IPS DF 4.7 (cell line): Measurements from ENCODE around the gene DDX43.
"Not testable (repeated sequence)": the region's sequence is repeated elsewhere in the genome, so short reads cannot be mapped to it uniquely, and the experiment has no call there.

Source experiments
- DNase-seq: peaks from one replicate; pipeline ENCODE4 v3.0.0-alpha.2; 2013; ENCODE audit warnings: low spot score; ENCODE audit errors: extremely low read depth

Gene DDX43

GRCh38 chr6:73388800-73389512, 5.7 kb upstream of the DDX43 start:
- DNase-seq = peak; percentile 60

- DNase-seq = no peak
Measured at GRCh38 chr6:73389854-73390253, 4.8 kb upstream of the DDX43 start.

GRCh38 chr6:73391675-73392074, 3.0 kb upstream of the DDX43 start:
- DNase-seq = no peak

DNA sequence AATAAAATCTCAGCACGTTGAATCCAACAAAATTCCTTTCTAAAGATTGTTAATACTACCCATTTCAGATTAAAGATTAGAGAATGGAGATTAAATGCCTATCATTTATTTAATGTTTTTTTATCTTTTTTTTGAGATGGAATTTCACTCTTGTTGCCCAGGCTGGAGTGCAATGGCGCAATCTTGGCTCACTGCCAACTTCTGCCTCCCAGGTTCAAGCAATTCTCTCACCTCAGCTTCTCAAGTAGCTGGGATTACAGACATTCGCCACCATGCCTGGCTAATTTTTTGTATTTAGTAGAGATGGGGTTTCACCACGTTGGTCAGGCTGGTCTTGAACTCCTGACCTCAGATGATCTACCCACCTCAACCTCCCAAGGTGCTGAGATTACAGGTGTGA, 2.4 kb upstream of the DDX43 start:
- DNase-seq = not testable (repeated sequence)

DNA sequence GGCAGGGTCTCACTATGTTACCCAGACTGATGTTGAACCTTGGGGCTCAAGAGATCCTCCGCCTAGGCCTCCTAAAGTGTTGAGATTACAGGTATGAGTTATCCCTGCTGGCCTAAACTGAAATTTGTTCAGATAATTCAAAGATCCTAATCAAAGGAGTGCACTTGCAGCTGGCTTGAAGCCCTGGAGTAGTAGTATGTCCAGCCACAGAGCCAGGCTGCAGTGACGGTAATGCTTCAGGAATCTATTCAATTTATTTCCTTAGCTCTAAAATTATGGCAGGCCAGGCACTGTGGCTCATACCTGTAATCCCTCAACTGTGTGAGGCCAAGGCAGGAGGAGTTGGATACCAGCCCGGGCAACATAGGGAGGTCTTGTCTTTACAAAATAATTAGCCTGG, 1.4 kb upstream of the DDX43 start:
- no peak for DNase-seq

DNA sequence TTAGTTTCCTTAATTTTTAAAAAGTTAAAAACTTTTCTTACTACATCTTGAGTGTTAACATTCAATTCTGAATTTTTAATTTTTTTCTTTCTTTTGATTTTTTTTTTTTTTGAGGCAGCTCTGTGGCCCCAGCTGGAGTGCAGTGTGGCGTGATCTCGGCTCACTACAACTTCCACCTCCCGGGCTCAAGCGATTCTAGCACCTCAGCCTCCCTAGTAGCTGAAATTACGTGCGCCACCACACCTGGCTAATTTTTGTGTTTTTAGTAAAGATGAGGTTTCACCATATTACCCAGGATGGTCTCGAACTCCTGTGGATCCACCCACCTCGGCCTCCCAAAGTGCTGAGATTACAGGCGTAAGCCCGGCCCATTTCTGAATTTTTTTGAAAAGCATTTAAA, 1.2 kb downstream of the DDX43 start:
- DNase-seq = no peak

DNA sequence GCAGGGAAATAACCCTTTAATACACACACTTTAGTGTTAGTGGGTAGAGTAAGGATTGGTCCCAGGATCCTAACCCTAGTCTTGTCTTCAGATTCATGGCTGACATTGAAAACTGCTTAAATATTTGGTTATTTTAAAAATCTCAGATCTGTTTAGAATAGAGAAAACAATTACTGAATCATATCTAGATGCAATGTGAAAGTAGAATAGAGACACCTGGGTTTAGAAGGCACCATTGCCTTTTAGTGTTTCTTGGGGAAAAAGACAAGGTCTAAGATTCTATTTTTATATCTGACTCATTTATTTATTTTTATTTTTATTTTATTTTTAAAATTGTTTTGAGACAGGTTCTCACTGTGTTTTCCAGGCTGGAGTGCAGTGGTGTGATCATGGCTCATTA, 6.0 kb downstream of the DDX43 start:
- DNase-seq = no peak

- DNase-seq = no peak
Measured at GRCh38 chr6:73409395-73409794, 14.8 kb downstream of the DDX43 start.

GRCh38 chr6:73413102-73413501, 18.5 kb downstream of the DDX43 start:
- no peak for DNase-seq

DNA sequence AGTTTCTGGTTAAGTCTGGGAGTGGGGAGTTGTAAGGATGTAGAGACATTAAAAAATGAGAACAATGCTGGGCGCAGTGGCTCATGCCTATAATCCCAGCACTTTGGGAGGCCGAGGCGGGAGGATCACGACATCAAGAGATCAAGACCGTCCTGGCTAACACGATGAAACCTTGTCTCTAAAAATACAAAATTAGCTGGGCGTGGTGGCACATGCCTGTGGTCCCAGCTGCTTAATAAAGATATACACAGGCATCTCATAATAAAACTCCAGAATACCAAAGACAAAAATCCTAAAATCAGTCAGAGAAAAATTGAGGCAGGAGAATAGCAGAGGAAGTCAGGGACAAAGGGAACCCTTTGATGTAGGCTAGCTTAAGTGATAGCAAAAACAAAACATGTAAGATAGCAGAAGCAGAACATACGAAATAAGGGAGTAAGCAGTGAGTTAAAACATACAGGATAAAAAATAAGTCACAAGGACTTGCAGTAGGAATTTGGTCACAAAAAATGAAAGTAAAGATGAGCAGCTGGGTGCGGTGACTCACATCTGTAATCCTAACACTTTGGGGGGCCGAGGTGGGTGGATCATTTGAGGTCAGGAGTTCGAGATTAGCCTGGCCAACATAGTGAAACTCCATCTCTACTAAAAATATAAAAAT, 23.6 kb downstream of the DDX43 start:
- DNase-seq = no peak

- no peak for DNase-seq
Measured at GRCh38 chr6:73421534-73421933, 26.9 kb downstream of the DDX43 start.

GRCh38 chr6:73435236-73435635, 40.6 kb downstream of the DDX43 start:
- no peak for DNase-seq

DNA sequence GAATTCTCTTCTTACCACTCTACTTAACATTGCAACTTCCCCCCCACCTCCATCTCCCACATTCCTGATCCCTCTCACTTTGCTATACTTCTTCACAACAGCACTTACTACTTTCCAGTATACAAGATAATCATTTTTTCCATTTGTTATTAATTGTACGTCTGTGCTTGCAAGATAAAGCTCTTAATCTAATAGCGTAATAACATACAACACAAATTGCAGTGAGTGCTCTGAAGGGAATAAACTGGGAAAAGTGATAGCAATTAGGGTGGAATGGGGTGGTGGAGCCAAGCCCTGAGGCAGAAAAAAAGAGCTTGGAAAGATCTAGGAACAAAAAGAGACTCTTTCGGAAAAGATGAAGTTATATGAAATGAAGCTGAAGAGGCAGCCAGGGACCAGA, 48.9 kb downstream of the DDX43 start:
- DNase-seq = no peak

- DNase-seq = no peak
Measured at GRCh38 chr6:73451223-73452106, 56.8 kb downstream of the DDX43 start.

GRCh38 chr6:73452107-73452461, 57.5 kb downstream of the DDX43 start, which contains the start of gene CGAS:
TSS of gene CGAS (minus strand) at chr6:73452297. CDS start at chr6:73452181, 116 bp downstream.
- no peak for DNase-seq

GRCh38 chr6:73455865-73456629, 61.4 kb downstream of the DDX43 start:
- DNase-seq = no peak

- not testable (repeated sequence) for DNase-seq
Measured at GRCh38 chr6:73459474-73459873, 64.8 kb downstream of the DDX43 start.

- DNase-seq = no peak
Measured at GRCh38 chr6:73460056-73460455, 65.4 kb downstream of the DDX43 start.

GRCh38 chr6:73461537-73462350, 67.1 kb downstream of the DDX43 start, which contains the start of gene MTO1:
TSS of gene MTO1 (plus strand) at chr6:73461737. CDS start at chr6:73461855, 118 bp downstream.
- no peak for DNase-seq
